ENCODE results near the gene SOCS3.
"Not testable (repeated sequence)": the region's sequence is repeated elsewhere in the genome, so short reads cannot be mapped to it uniquely, and the experiment has no call there.

SOCS3 gene

DNA sequence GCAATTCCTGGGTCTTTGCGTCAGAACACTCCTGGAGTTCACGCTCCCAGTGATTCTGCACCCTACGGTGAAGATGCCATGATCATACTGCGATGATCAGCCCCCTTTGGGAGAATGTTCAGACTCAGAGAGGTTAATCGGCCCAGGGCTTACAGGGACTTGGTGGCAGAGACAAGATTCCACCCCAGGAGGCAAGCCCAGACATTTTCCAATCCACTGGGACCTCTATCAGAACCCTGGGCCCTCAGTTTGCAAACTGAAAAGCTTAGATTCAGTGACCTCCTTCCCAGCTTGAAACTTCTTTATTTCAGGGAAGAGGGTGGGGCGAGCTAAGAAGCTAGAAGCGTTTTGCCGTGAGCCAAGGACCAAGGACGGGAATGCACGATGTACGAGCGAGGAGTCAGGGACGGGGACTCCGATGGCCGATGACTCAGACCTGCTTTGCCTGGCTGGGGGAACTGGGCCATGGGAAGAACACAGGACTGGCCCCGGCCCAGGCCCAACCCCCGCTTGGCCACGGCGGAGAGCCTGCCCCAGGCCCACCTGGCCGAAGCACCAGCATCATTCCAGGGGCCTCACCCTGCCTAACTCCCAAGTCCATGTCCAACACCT lies 34.7 kb downstream of the SOCS3 start:
- DNase-seq = no peak

DNA sequence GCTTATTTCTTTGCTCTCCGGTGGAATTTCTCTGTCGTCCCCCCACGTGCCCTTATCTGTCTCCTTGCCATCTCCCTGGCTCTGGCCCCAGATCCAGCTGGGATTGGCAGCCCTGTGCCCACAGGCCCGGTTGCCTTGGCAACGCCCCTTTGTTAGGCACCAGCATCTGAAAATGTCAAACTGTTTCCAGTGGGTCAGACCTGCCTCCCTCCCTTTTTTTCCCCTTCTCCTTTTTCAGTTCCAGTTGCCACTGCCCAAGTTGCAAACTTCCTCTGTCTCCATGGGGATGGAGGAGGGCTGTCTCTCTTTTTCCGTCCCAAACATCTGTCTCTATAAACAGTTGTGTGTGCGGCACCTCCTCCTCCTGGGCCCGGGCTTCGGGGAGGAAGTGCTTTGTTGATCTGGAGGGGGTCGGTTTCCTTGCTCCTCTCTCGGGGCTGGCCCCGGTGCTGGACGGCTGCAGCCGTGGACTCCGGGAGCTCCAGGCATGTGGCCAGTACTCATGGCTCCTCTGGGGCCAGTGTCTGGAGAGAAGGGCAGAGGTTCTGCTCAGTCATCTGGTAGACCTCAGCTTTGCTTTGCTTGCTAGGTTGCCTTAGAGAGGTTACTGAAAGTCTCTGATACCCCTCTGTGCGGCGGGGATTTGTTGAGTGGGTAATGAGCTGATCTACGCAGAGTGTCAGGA lies 35.3 kb downstream of the SOCS3 start:
- DNase-seq = peak; percentile 48

GRCh38 chr17:78323826-78324390 lies 36.0 kb downstream of the SOCS3 start:
- DNase-seq = no peak

GRCh38 chr17:78322858-78323455 lies 36.9 kb downstream of the SOCS3 start:
- no peak for DNase-seq

DNA sequence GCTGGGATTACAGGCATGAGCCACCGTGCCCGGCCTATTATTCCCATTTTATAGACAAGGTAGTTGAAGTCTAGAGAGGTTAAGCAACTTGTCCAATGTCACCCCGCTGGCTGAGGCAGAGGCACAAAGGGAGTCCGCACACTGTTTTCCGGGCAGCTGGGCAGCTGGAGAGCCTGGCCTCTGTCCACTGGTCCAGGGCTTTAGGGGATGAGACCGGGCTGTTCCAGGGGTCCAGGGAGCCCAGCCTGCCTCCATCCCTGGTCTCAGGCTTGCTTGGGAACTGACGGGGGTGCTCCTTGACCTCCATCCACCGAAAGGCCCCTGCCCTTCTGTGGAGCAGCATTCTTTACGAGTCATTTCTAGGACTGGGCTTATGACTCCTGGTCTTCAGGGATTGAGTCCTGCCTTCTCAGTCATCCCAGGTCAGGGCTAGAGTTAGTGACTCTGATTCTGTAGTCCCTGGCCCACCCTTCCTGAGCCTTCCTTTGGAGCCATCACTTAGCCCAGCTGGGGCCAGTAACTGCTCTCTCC lies 37.5 kb downstream of the SOCS3 start:
- DNase-seq = no peak

DNA sequence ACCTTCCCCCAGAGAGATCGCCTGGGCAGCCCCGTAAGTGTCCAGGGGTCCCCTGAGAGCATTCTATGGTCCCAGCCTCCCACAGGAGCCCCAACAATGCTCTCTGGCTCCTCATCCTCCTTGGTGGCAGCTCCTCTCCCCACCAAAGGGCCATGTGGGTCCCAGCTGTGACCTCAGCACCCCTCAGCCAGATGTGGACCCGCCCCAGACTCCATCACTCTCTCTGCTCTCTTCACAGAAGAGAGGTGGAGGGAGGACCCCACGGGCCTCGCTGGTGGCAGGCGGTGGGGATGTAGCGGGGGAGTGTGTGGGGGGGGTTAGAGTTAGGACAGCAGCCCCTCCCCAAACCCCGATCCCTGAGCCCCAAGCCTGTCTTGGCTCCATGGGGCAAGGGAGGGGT lies 41.0 kb downstream of the SOCS3 start:
- no peak for DNase-seq

DNA sequence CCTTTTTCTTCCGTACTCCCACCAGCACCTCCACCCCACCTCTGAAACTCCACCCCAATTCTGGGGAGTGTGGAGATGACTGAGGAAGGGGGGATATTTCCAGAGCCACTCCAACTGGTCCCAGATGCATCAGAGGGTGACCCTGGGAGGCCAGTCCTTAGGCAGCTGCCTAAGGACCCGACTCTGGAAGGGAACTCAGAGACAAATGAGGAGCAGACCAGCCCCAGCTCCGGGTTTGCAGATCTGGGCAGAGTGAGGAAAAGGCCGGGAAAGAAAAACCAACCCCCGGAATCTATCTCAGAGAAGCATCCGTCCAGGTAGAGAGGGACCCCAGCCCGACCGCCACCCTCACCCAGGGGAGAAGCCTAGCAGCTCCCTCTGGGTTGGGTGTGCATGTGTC lies 41.5 kb downstream of the SOCS3 start:
- DNase-seq = no peak

DNA sequence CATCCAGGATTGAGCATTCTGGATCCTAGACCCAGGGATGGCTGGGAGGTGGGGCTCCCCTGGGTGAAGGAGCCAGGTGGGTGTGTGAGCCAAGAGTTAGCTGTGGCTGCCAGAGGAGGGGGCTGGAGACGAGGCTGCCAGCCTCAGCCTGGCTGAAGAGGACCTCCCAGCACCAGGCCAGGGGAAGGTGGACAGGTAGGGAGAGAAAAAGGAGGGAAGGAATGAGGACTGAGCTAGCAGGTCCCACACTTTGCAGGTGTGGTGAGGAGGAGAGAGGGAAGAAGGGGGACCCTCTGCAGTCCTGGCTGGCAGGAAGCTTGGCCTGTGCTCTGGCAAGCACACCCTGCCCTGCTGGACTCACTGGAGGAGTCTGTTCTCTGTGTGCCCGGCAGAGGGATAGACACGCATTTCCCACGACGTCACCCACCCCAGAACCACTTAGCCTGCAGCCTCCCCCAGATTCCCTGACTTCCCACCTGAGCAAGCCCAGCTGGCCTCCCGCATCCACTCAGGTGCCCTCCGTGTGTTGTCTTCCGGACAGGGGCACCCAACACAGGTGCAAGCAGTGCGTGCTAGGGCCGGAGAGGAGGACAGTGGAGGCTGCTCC lies 42.0 kb downstream of the SOCS3 start:
- no peak for DNase-seq

GRCh38 chr17:78316867-78317789 lies 42.7 kb downstream of the SOCS3 start:
- no peak for DNase-seq

GRCh38 chr17:78316115-78316866 lies 43.6 kb downstream of the SOCS3 start:
- DNase-seq = no peak

- DNase-seq = peak; percentile 21
Measured at GRCh38 chr17:78315355-78316114, 44.3 kb downstream of the SOCS3 start.

DNA sequence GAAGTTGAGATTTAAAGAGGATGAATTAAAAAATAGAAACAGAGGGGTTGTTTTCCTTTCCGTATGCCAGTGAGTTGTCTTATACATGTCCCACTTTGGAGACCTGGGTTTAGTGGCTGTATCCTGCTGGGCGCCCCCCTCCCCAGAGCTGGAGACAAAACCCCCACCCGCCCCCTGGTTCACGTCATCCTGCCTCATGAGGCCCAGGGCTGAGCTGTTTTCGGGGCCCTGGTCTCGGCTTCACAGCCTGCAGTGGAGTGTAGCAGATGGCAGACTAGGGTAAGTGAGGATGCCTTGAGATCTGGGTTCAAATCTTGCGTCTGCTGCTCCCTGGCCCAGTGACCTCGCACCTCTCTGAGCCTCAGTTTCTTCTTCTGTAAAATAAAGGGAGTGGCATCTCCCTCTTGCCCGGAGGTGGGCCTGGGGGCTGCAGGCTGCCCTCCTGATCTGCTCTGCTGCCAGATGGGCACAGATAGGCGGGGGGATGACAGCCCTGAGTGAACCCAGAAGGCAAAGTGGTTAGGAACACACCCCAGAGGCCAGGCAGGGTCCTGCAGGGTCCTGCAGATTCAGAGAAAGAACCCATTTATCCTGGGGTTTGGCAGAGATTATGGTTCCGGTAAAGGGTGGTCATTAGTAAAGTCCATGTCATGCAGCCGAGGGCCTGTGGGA lies 45.1 kb downstream of the SOCS3 start:
- no peak for DNase-seq

GRCh38 chr17:78313735-78314648 lies 45.9 kb downstream of the SOCS3 start:
- DNase-seq = peak; percentile 79

DNA sequence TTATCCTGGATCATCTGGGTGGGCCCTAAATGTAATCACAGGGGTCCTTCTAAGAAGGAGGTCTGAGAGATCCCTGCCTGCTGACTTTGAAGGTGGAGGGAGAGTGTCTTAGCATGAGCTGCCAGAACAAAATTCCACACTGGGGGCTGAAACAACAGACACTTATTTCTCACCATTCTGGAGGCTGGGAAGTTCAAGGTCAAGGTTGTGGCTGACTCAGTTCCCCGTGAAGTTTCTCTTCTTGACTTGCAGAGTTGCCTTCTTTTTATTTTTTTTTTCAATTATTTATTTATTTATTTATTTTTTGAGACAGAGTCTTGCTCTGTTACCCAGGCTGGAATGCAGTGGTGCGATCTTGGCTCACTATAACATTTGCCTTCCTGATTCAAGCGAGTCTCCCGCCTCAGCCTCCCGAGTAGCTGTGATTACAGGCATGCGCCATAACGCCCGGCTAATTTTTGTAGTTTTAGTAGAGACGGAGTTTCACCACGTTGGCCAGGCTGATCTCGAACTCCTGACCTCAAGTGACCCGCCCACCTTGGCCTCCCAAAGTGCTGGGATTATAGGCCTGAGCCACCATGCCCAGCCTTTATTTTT lies 50.1 kb downstream of the SOCS3 start:
- DNase-seq = not testable (repeated sequence)

DNA sequence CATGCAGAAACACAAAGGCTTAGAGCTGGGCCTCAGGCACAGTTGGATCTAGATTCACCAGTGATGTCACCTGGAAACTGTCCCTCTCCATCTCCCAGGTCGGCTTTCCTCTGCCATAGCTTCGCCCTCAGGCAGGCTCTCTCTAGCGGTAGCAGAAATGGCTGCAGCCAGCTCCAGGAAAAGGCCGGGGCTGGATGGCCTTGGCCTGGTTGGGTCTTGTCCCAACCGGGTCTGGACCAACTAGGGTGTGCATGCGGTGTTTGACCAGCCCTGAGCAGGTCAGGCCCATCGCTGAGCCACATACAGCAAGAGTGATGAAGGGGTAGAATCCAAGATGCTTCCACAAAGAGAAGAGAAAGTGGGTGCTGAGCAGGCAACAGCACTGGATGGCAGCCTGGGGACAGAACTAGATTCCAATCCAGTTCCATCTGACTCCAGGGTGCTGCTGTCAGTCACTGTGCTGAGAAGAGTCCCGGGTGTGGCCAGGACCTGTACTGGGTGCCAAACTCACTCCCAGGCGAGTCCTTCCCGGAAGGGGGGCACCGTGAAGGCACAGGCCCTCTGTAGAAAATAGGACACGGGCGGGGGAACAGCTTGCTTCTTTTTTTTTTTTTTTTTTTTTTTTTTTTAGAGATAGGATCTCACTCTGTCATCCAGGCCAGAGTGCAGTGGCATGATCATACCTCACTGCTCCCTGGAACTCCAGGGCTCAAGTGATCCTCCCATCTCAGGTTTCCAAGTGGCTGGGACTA lies 51.8 kb downstream of the SOCS3 start:
- no peak for DNase-seq

- no peak for DNase-seq
Measured at GRCh38 chr17:78306913-78307312, 53.0 kb downstream of the SOCS3 start.
